ENCODE measurements around the gene SMYD3. TPM values are rescaled to one million over a fixed set of nuclear protein-coding genes. Genes with fewer than 3 reads are reported as not detected.

The SMYD3 gene
- total and polyA plus RNA-seq, 2 of the 13 experiments (the other 11 are each of a cell fraction or from before 2014, with no cell fraction given), result 27.7 to 35.8 TPM

DNA sequence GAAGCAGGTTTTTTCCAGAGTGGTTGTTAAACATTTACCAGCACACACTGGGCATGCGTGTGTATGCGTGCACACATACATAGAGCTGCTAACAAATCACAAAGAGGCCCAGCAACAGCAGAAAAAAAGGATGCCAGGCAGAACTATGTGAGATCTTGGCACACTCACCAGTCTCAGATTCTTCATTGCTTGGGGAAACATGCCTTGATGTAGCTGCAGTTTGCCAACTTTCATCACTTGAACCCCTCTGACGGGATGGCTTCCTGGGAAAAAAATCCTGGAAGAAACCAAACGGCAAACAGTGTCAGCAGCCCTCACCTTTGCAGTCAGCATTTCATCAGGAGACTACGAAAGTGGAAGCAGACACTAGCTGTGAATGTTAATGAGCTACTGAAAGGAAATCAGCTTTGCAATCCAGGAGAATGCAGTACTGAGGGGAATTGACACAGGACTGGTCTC, 743.2 kb downstream of the SMYD3 start:
- H3K27ac ChIP-seq (ENCODE audit: extremely low read length, insufficient read depth, low read length), result no peak overlapping the region
- 96% methylated on average over 5 of the region's 5 CpGs for WGBS (ENCODE audit: low lambda C conversion rate)
- no peaks in the 10 kb centered on the region for H4K20me1 ChIP-seq (ENCODE audit: insufficient read depth, low read length)
- H3K4me2 ChIP-seq (ENCODE audit: low read depth, low read length), result no peak overlapping the region
- no TSS peak for BruUV-seq (replicated peaks)
- in situ Hi-C loops (cut with HindIII; ENCODE audit: extremely low pct_ligation_motif_present, low pct_unique_long_range_greater_than_20kb) (no loop called here), intact Hi-C loops (cut with micrococcal nuclease; ENCODE audit: unreplicated experiment) (no loop called here)
- no peak overlapping the region for H2AFZ ChIP-seq (ENCODE audit: low read length)
- H3K4me1 ChIP-seq (ENCODE audit: insufficient read depth, low read length), result no peaks in the 10 kb centered on the region
- DNase-seq (ENCODE audit: low spot score), result no peak
- H3K4me3 ChIP-seq (replicated peaks in 1 of 3; ENCODE audit: insufficient read depth in 1 of 3, low read depth in 2 of 3, low read length in 3 of 3), result no peak overlapping the region
- TF ChIP-seq ZKSCAN5 (CRISPR knock-in tag; IDR thresholded peaks at IDR 0.05) (no peak), ZNF10 (CRISPR knock-in tag; IDR thresholded peaks at IDR 0.05; ENCODE audit: borderline replicate concordance, low read depth) (no peak), ZNF564 (CRISPR knock-in tag; IDR thresholded peaks at IDR 0.05) (no peak), NR2C2 (CRISPR knock-in tag; IDR thresholded peaks at IDR 0.05; ENCODE audit: borderline replicate concordance) (no peak), RAD21 (CRISPR knock-in tag; IDR thresholded peaks at IDR 0.05) (no peak), YEATS2 (CRISPR knock-in tag; IDR thresholded peaks at IDR 0.05; ENCODE audit: borderline replicate concordance) (no peak), FOXK1 (CRISPR knock-in tag; IDR thresholded peaks at IDR 0.05; ENCODE audit: borderline replicate concordance, low read depth) (no peak), PITX1 (CRISPR knock-in tag; IDR thresholded peaks at IDR 0.05) (no peak), MED1 (CRISPR knock-in tag; IDR thresholded peaks at IDR 0.05) (no peak), ZMYM2 (CRISPR knock-in tag; IDR thresholded peaks at IDR 0.05) (no peak)
- TF ChIP-seq, protein P1, sequence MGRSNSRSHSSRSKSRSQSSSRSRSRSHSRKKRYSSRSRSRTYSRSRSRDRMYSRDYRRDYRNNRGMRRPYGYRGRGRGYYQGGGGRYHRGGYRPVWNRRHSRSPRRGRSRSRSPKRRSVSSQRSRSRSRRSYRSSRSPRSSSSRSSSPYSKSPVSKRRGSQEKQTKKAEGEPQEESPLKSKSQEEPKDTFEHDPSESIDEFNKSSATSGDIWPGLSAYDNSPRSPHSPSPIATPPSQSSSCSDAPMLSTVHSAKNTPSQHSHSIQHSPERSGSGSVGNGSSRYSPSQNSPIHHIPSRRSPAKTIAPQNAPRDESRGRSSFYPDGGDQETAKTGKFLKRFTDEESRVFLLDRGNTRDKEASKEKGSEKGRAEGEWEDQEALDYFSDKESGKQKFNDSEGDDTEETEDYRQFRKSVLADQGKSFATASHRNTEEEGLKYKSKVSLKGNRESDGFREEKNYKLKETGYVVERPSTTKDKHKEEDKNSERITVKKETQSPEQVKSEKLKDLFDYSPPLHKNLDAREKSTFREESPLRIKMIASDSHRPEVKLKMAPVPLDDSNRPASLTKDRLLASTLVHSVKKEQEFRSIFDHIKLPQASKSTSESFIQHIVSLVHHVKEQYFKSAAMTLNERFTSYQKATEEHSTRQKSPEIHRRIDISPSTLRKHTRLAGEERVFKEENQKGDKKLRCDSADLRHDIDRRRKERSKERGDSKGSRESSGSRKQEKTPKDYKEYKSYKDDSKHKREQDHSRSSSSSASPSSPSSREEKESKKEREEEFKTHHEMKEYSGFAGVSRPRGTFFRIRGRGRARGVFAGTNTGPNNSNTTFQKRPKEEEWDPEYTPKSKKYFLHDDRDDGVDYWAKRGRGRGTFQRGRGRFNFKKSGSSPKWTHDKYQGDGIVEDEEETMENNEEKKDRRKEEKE (IDR thresholded peaks at IDR 0.05), result no peak
- TF ChIP-seq, protein P2, sequence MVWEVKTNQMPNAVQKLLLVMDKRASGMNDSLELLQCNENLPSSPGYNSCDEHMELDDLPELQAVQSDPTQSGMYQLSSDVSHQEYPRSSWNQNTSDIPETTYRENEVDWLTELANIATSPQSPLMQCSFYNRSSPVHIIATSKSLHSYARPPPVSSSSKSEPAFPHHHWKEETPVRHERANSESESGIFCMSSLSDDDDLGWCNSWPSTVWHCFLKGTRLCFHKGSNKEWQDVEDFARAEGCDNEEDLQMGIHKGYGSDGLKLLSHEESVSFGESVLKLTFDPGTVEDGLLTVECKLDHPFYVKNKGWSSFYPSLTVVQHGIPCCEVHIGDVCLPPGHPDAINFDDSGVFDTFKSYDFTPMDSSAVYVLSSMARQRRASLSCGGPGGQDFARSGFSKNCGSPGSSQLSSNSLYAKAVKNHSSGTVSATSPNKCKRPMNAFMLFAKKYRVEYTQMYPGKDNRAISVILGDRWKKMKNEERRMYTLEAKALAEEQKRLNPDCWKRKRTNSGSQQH (CRISPR knock-in tag; IDR thresholded peaks at IDR 0.05; ENCODE audit: low read depth), result no peak
- TF ChIP-seq, protein P3, sequence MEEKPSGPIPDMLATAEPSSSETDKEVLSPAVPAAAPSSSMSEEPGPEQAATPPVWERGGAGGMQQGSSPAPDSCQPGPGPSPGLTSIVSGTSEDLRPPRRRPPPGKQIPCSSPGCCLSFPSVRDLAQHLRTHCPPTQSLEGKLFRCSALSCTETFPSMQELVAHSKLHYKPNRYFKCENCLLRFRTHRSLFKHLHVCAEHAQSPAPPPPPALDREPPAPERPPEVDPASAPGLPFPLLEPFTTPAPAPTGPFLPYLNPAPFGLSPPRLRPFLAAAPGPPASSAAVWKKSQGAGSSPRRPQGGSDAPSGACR (CRISPR knock-in tag; IDR thresholded peaks at IDR 0.05), result no peak
- no peak for ATAC-seq
- no peak overlapping the region for H3K9ac ChIP-seq (ENCODE audit: insufficient read depth, low read depth, low read length)
- H3K9me3 ChIP-seq (ENCODE audit: low read length), result no peaks in the 10 kb centered on the region
- no peaks in the 10 kb centered on the region for H3K27me3 ChIP-seq (ENCODE audit: control insufficient read depth in 1 of 2, insufficient read depth in 2 of 2, low read length in 2 of 2)
- FAIRE-seq, result no peak
- no peaks in the 10 kb centered on the region for H3K79me2 ChIP-seq (ENCODE audit: insufficient read depth, low read length)
- peaks cover 0 to 19% of the 10 kb centered on the region in 2 experiments; a peak in 2 of 5 replicates for H3K36me3 ChIP-seq (replicated peaks in 1 of 2; ENCODE audit: control insufficient read depth in 1 of 2, insufficient read depth in 2 of 2, low read length in 2 of 2)
- ChIA-PET CTCF (ENCODE audit: low intra/inter-chr PET ratio, low total read pairs) (no interaction called here), POLR2A (no interaction called here)
